Mesothelial cell of epicardium (in vitro differentiated cells): Measurements from ENCODE around the gene RNF149. TPM values are rescaled to one million over a fixed set of nuclear protein-coding genes. Genes with fewer than 3 reads are reported as not detected.
A peak's percentile ranks its signal among the peaks of the same experiment; 100 is the strongest.

ENCODE experiments used
- DNase-seq, 2 experiments: peaks; one replicate each; pipeline ENCODE4 v3.0.0; 2021; ENCODE audit warnings: low spot score in 2 of 2; ENCODE audit not compliant: unreplicated experiment in 2 of 2
- H3K27ac Mint-ChIP-seq: 2 replicates; pipeline ENCODE4 v1.8.0; 2021; ENCODE audit warnings: mixed read lengths
- H3K27me3 Mint-ChIP-seq: 2 replicates; pipeline ENCODE4 v1.8.0; 2021; ENCODE audit warnings: low read depth, mixed read lengths
- H3K36me3 Mint-ChIP-seq: 2 replicates; pipeline ENCODE4 v1.8.0; 2021; ENCODE audit warnings: mixed read lengths
- H3K4me1 Mint-ChIP-seq: 2 replicates; pipeline ENCODE4 v1.8.0; 2021; ENCODE audit warnings: mixed read lengths
- H3K4me3 Mint-ChIP-seq: 2 replicates; pipeline ENCODE4 v1.8.0; 2021; ENCODE audit warnings: mild to moderate bottlenecking, moderate library complexity, mixed read lengths
- H3K9me3 Mint-ChIP-seq: 2 replicates; pipeline ENCODE4 v1.8.0; 2021; ENCODE audit warnings: mixed read lengths
- total RNA-seq: library from RNA; stranded (reverse); gene quantifications from 3 replicates; pipeline ENCODE4 v1.2.1, GENCODE V29; 2021
- TF ChIP-seq, protein P1 (sequence below): fragments of 200-600 bp; sonication (generic); IDR thresholded peaks from one replicate; pipeline ENCODE4 v1.5.0; 2021; ENCODE audit warnings: antibody characterized with exemption; ENCODE audit not compliant: unreplicated experiment

The RNF149 gene
- total RNA-seq, 1 donor from 2014 or later: 57.6 TPM

DNA sequence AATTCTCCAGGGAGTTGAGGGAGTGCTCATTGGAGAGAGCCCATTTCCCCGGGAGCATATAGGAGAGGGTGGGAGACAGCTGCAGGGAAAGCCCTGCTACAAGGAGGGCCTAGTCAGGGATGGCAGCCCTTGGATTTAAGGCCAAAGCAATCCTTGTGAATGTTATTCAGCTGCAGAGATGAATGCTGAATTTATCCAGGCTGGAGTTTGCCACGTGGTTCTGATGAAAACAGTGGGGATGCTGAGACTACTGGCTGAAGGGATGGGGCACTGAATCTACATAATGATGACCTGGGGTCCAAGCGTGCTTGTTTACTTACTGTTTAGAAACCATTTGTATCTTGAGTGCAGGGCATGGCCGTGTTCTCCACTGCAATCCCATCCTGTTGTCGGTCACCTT is 35.6 kb upstream of the RNF149 start:
- no peaks in the 10 kb centered on the region for H3K9me3 Mint-ChIP-seq
- H3K27me3 Mint-ChIP-seq: no peaks in the 10 kb centered on the region
- no peak overlapping the region for H3K4me3 Mint-ChIP-seq
- no peaks in the 10 kb centered on the region for H3K36me3 Mint-ChIP-seq
- no peak overlapping the region for H3K27ac Mint-ChIP-seq
- TF ChIP-seq, protein P1, sequence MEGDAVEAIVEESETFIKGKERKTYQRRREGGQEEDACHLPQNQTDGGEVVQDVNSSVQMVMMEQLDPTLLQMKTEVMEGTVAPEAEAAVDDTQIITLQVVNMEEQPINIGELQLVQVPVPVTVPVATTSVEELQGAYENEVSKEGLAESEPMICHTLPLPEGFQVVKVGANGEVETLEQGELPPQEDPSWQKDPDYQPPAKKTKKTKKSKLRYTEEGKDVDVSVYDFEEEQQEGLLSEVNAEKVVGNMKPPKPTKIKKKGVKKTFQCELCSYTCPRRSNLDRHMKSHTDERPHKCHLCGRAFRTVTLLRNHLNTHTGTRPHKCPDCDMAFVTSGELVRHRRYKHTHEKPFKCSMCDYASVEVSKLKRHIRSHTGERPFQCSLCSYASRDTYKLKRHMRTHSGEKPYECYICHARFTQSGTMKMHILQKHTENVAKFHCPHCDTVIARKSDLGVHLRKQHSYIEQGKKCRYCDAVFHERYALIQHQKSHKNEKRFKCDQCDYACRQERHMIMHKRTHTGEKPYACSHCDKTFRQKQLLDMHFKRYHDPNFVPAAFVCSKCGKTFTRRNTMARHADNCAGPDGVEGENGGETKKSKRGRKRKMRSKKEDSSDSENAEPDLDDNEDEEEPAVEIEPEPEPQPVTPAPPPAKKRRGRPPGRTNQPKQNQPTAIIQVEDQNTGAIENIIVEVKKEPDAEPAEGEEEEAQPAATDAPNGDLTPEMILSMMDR: no peak
- H3K4me1 Mint-ChIP-seq: peaks cover 23% of the 10 kb centered on the region
- no peak for DNase-seq

DNA sequence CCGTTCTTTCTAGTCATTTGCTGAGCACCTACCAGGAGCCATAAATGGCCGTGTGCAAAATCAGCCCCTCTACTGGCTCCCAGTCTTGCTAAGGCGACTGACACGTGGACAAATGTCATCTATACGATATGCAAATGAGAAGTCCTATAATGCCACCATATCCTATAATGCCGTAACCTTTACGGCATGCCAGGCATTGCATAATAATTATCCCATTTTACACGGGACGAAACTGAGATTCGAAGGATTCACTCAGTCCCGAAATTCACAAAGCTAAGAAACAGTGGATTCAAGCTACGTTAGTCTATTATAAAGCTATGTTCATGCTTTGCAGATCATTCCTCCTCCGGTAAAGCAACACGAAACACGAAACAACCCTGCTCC is 34.1 kb upstream of the RNF149 start:
- Mint-ChIP-seq H3K4me3 (no peak overlapping the region), H3K27ac (no peak overlapping the region)

DNA sequence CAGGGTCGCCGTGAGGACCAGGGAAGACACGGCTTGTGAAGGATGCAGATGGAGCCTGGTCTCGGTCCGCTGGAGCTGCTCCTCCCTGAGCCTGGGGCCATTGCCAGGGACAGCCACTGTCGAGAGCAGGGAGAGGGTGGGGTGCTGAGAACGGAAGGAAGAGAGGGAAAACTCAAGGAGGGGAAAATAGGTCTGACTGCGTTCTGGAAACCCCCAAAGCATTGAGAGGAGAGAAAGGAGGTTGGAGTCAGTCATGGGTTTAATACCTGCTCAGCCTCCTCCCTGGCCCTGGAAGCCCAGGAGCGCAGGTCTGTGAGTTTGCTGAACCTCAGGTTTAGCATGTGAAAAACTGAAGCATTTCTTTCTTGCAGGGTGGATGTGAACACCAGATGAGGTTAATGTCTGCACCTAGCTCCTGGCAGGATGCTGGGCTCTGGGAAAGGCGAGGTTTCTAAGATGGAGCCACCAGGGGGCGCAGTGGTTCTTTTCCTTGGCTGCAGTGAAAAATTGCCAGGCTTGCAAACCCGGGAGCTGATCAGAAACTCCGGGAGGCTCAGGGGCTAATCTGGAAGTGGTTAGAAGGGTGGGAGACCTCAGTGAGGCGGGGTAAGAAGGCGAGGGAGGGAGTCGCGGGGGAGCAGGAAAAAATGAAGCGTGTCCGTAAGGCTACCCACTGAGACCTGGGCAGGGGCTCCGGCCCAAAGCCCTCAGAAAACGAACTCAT is 33.6 kb upstream of the RNF149 start:
- no peak overlapping the region for H3K27ac Mint-ChIP-seq
- peak; percentile 57 to 88 for DNase-seq
- H3K36me3 Mint-ChIP-seq: no peaks in the 10 kb centered on the region
- H3K27me3 Mint-ChIP-seq: no peaks in the 10 kb centered on the region
- no peaks in the 10 kb centered on the region for H3K9me3 Mint-ChIP-seq
- H3K4me3 Mint-ChIP-seq: no peak overlapping the region
- H3K4me1 Mint-ChIP-seq: peaks cover 38% of the 10 kb centered on the region
- TF ChIP-seq, protein P1: peak; percentile 87

More for the DNA sequence above, 34.1 kb upstream of the RNF149 start:
- TF ChIP-seq, protein P1: no peak
- no peaks in the 10 kb centered on the region for H3K27me3 Mint-ChIP-seq
- H3K9me3 Mint-ChIP-seq: no peaks in the 10 kb centered on the region
- no peaks in the 10 kb centered on the region for H3K36me3 Mint-ChIP-seq
- peaks cover 38% of the 10 kb centered on the region for H3K4me1 Mint-ChIP-seq
- no peak for DNase-seq

DNA sequence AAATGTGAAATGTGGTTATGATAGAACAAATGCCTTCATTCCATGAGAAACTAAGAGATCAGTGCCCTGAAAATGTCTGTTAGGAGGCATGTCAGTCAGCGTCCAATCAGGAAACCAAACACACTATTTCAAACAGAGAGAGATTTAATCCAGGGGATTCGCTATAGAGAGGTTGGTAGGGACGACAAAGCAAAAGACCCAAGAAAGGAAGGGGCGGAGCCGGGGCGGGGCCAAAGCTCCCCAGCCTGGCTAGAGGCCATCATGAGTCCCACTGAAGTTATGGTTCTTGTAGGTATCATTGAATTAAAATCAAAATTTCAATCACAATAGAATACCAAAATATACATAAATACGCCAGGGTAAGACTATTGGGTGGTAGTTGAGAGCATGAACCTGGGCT is 32.9 kb upstream of the RNF149 start:
- DNase-seq: no peak
- H3K9me3 Mint-ChIP-seq: no peaks in the 10 kb centered on the region
- peaks cover 38% of the 10 kb centered on the region for H3K4me1 Mint-ChIP-seq
- H3K36me3 Mint-ChIP-seq: no peaks in the 10 kb centered on the region
- no peak overlapping the region for H3K27ac Mint-ChIP-seq
- H3K27me3 Mint-ChIP-seq: no peaks in the 10 kb centered on the region
- H3K4me3 Mint-ChIP-seq: no peak overlapping the region
- TF ChIP-seq, protein P1: no peak

DNA sequence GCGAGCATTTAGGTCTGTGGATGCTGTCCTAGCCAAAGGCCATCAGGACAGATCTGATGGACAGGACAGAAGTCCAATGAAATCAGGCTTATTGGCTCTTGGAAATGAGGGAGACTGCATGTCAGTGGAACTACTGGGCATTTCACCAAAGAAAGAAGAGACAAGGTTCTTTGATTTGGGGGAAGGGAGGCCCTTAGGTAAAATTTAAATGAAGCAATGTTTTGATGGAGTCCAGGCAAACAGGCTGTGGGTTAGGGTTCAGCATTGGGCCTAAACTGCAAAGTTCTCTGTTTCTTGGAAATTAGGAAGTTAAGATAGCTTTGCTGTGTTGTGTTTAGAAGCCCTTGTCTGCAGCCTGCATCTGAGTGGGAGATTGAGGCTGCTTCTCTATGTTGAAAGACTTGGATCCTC is 31.6 kb upstream of the RNF149 start:
- DNase-seq: no peak
- H3K4me3 Mint-ChIP-seq: no peak overlapping the region
- H3K27me3 Mint-ChIP-seq: no peaks in the 10 kb centered on the region
- H3K27ac Mint-ChIP-seq: peak overlapping the region; percentile 77
- no peaks in the 10 kb centered on the region for H3K36me3 Mint-ChIP-seq
- no peaks in the 10 kb centered on the region for H3K9me3 Mint-ChIP-seq
- H3K4me1 Mint-ChIP-seq: peaks cover 38% of the 10 kb centered on the region
- TF ChIP-seq, protein P1: no peak
